ENCODE measurements around the gene ZNF581.

Gene ZNF581

DNA sequence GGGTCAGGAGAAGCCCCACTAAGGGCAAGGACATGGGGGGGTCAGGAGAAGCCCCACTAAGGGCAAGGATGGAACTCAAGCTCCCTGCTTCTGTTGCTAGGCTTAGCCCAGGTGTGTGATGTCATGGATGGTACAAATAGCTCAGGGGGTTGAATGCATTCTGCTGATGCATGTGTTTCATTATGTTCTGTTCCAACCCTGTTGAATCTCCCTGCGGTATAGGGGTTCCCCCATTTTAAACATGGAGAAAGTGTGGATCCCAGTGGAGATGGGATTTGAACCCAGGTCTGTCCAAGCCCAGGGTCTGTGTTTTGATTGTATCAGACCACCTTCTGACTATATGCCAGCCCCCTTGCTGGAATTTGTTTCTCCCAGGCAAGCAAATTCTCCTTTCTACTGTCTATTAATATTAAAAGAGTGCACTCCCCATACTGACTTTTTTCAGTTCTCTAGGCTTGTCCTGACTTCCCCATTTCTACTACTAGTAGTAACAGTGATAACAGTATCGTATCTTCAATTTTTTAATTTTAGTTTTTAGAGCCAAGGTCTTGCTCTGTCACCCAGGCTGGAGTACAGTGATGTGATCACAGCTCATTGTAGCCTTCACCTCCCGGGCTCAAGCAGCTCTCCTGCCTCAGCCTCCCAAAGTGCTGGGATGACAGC lies 31.3 kb upstream of the ZNF581 start:
- DNase-seq: no peak

- DNase-seq: no peak
Measured at GRCh38 chr19:55613396-55613795, 30.1 kb upstream of the ZNF581 start.

GRCh38 chr19:55613930-55614710 lies 29.3 kb upstream of the ZNF581 start:
- DNase-seq: no peak

DNA sequence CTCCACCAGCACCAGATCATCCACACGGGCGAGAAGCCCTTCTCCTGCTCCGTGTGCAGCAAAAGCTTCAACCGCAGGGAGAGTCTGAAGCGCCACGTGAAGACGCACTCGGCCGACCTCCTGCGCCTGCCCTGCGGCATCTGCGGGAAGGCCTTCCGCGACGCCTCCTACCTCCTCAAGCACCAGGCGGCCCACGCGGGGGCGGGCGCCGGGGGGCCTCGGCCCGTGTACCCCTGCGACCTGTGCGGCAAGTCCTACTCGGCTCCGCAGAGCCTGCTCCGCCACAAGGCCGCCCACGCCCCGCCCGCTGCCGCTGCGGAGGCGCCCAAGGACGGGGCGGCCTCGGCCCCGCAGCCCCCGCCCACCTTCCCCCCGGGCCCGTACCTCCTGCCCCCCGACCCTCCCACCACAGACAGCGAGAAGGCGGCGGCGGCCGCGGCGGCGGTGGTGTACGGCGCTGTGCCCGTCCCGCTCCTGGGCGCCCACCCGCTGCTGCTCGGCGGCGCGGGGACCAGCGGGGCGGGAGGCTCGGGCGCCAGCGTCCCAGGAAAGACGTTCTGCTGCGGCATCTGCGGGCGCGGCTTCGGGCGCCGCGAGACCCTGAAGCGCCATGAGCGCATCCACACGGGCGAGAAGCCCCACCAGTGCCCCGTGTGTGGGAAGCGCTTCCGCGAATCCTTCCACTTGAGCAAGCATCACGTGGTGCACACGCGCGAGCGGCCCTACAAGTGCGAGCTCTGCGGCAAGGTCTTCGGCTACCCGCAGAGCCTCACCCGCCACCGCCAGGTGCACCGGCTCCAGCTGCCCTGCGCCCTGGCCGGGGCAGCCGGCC lies 28.5 kb upstream of the ZNF581 start:
- no peak for DNase-seq

DNA sequence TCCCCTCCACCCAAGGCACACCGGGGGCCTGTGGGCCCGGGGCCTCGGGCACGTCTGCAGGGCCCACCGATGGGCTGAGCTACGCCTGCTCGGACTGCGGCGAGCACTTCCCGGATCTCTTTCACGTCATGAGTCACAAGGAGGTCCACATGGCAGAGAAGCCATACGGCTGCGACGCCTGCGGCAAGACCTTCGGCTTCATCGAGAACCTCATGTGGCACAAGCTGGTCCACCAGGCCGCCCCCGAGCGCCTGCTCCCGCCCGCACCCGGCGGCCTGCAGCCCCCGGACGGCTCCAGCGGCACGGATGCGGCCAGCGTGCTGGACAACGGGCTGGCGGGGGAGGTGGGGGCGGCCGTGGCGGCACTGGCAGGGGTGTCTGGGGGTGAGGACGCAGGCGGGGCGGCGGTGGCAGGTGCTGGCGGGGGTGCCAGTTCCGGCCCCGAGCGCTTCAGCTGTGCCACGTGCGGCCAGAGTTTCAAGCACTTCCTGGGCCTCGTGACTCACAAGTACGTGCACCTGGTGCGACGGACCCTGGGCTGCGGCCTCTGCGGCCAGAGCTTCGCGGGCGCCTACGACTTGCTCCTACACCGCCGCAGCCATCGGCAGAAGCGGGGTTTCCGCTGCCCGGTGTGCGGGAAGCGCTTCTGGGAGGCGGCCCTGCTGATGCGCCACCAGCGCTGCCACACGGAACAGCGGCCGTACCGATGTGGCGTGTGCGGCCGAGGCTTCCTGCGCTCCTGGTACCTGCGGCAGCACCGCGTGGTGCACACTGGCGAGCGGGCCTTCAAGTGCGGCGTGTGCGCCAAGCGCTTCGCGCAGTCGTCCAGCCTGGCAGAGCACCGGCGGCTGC lies 27.7 kb upstream of the ZNF581 start:
- DNase-seq: no peak

GRCh38 chr19:55616395-55616875 lies 27.0 kb upstream of the ZNF581 start:
- DNase-seq: no peak

GRCh38 chr19:55617426-55617825 lies 26.0 kb upstream of the ZNF581 start:
- DNase-seq: no peak

DNA sequence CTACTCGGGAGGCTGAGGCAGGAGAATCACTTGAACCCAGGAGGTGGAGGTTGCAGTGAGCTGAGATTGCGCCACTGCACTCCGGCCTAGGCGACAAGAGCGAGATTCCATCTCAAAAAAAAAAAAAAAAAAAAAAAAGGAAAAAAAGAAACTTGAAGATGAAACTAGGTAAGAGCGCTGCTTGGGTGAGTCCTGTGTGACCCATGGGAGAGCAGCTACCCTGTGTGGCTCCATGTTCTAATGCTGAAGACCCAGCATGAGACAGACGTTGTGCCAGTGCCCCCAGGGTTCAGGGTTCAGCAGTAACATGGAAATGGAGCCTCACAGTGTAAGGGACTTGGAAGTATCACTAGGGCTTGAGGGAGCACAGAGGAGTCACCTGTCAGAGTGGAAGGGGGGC lies 25.0 kb upstream of the ZNF581 start:
- no peak for DNase-seq

DNA sequence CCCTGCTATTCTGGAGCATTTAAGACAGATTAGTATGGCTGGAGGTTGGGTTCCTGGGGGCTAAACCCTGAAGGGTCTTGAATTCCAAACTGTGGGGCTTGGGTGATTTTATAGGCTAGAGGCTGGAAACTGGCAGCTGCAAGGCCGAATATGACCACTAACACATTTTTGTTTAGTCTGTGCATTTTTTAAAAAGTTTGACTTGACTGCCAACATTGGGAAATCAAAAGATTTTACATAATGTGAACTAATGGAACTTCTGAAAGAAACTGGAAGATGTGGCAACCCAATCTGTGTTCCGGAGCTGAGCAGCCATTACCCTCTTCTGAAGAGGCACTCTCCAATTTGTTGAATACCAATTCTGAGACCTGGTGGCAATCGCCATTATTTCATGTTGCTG lies 24.2 kb upstream of the ZNF581 start:
- DNase-seq: no peak

GRCh38 chr19:55620410-55621204 lies 22.8 kb upstream of the ZNF581 start:
- DNase-seq: no peak

- no peak for DNase-seq
Measured at GRCh38 chr19:55621205-55621672, 22.2 kb upstream of the ZNF581 start.

DNA sequence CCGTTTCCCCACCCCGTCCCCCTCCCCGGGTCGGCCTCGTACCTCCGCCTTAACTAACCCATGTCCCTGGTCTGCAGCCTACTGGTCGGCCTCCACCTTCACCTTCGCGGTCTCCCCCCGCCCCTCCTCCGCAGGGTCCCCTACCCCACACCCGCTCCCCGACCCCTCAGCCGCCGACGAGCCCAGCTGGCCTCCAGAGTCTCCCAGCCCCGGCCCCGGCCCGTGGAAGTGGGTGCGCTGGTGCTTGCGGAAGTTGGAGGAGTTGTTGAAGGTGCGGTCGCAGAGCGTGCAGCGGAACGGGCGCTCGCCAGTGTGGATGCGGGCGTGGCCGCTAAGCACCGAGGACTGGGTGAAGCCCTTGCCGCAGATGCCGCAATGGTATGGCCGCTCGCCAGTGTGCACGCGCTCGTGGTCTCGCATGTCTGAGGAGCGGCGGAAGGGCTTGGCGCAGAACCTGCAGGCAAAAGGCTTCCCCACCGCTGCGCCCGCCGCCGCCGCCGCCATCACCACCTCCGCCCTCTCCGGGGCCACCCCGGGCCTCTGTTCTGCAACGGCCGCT lies 21.7 kb upstream of the ZNF581 start:
- no peak for DNase-seq

DNA sequence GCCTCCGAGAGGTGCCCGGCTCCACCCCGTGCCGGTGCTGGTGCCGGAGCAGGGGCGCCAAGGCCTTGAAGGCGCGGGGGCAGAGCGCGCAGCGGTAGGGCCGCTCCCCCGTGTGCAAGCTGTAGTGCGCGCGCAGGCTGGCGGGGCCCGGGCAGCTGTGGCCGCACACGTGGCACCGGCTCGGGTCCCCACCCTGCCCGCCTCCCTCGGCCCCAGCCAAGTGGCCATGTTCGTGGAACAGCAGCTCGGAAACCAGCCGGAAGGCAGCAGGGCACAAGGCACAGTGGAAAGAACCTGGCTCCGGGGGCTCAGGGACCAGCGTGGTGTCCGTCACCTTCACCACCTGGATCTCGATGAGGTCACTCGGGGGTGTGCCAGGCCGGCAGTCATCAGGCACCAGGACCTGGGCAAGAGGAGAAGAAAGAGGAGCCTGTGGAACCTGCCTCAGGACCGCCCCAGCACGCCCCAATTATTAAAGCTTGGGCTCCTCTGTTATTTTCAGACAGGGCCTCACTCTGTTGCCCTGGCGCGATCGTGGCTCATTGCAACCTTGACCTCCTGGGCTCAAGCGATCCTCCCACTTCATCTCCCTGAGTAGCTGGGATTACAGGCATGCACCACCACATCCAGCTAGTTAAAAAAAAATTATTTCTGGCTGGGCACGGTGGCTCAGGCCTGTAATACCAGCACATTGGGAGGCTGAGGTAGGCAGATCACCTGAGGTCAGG lies 21.0 kb upstream of the ZNF581 start:
- no peak for DNase-seq

GRCh38 chr19:55623130-55623529 lies 20.3 kb upstream of the ZNF581 start:
- no peak for DNase-seq

GRCh38 chr19:55623561-55623960 lies 19.9 kb upstream of the ZNF581 start:
- no peak for DNase-seq

GRCh38 chr19:55624109-55625003 lies 19.1 kb upstream of the ZNF581 start, which contains the start of gene ZNF784:
ZNF784 (minus strand) TSS chr19:55624566; CDS start chr19:55624561, 5 bp downstream.
- DNase-seq: peak; percentile 86

DNA sequence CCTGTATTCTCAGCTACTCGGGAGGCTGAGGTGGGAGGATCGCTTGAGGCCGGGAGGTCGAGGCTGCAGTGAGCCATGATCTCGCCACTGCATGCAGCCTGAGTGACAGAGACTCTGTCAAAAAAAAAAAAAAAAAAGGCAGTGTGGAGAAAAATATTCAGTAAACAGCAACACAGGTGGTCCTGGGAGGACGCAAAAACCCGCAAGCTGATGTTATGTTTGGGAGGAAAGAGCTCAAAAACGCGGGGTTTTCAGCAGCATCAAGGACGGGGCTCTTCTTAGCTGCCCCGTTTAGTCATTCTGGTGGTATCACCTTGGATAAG lies 18.5 kb upstream of the ZNF581 start:
- no peak for DNase-seq

- DNase-seq: peak; percentile 39
Measured at GRCh38 chr19:55626350-55626749, 17.1 kb upstream of the ZNF581 start.

DNA sequence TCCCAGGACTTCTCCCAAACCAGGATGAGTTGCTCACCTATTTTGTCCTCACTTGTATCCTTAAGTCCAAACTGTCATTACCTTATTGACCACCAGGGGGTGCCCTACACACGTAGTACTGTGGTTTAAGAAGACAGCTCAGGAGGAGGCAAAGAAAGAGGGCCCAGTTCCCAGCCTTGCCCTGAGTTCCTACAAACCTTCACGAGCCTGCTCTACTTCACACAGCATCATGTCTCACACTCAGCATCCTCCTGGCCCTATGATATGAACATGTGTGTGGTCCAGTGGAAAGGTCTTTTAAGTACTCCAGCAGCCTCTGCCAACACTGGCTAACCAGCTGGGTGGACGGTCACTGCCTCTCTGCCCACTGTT lies 11.0 kb upstream of the ZNF581 start:
- peak; percentile 62 for DNase-seq

GRCh38 chr19:55633861-55634260 lies 9.6 kb upstream of the ZNF581 start:
- DNase-seq: no peak
